HG03457 (cell line): Measurements from ENCODE around the gene WDR93.
"Not testable (repeated sequence)": the region's sequence is repeated elsewhere in the genome, so short reads cannot be mapped to it uniquely, and the experiment has no call there.

Experiments used
- ATAC-seq: cut with Tn5 transposase; IDR thresholded peaks from one replicate; pipeline ENCODE4 v1.9.1; 2021; ENCODE audit warnings: moderate number of reproducible peaks; ENCODE audit not compliant: unreplicated experiment

WDR93 gene

GRCh38 chr15:89766357-89767311, 76.0 kb downstream of the WDR93 start:
- no peak for ATAC-seq

DNA sequence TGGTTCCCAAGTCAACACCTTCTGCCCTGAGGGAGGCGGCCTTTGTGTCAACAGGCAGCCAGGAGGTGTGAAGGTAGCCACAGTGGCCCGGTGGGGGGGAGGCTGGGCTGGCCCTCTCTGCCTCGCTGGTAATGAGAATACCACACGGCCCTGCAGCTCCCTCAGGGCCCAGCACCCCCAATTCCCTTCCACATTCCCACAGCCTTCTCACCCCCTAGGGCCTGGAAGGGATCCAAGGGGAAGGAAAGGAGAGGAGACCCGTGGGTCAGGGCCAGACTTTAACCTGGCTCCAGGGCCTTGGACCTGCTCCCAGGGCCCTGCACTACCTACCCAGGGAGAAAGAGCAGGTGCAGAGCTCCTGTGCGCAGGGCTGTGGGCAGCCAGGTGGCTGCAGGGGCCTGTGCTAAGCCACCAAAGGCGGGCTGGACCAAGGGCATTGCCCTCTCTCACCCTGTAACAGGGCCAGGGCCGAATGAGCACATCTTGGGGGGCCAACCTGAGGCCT, 76.9 kb downstream of the WDR93 start:
- ATAC-seq: no peak

GRCh38 chr15:89768071-89768500, 77.5 kb downstream of the WDR93 start:
- no peak for ATAC-seq

GRCh38 chr15:89769366-89769765, 78.8 kb downstream of the WDR93 start:
- ATAC-seq: no peak

- ATAC-seq: no peak
Observed at GRCh38 chr15:89770041-89770440, 79.4 kb downstream of the WDR93 start.

GRCh38 chr15:89772932-89773583, 82.4 kb downstream of the WDR93 start:
- ATAC-seq: no peak

GRCh38 chr15:89774492-89774891, 83.9 kb downstream of the WDR93 start:
- no peak for ATAC-seq

DNA sequence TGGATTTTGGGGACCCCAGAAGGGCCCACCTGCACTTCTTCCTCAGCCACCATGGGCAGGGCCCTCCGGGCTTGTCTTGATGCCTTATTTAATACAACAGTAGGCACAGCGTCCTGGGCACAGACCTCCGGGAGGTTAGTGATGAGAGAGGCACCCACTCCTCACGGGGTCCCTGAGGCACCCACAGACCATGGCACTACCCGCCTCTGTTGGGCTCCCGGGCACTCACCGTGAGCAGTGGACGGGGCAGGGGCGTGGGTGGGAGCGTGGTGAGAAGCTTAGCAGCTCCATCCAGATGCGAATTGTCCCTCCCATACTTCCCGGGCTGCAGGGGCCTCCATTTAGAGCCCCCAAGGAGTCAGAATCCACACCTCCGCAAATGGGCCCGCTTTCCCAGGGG, 85.2 kb downstream of the WDR93 start:
- no peak for ATAC-seq

DNA sequence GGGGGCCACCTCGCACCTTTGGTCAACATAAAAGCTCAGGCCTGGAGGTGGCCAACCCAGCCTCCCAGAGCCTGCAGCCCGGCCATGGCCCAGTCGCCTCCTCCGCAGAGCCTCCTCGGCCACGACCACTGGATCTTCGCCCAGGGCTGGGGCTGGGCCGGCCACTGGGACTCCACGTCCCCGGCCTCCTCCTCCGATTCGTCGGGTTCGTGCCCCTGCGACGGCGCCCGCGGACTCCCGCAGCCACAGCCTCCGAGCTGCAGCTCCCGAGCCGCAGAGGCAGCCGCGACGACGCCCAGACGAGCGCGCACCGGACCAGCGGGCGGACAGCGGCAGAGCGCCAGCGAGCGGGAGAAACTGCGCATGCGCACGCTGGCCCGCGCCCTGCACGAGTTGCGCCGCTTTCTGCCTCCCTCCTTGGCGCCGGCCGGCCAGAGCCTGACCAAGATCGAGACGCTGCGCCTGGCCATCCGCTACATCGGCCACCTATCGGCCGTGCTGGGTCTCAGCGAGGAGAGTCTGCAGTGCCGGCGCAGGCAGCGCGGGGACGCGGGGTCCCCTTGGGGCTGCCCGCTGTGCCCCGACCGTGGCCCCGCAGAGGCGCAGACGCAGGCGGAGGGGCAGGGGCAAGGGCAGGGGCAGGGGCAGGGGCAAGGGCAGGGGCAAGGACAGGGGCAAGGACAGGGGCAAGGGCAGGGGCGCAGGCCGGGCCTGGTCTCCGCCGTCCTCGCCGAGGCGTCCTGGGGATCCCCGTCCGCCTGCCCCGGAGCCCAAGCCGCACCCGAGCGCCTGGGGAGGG, 85.9 kb downstream of the WDR93 start, which contains the start of gene MESP2:
MESP2 (plus strand) TSS at position 59 of the 799 bp plus-strand sequence; CDS start at position 85, 26 bp downstream.
- no peak for ATAC-seq

GRCh38 chr15:89777073-89777751, 86.6 kb downstream of the WDR93 start:
- no peak for ATAC-seq

GRCh38 chr15:89777782-89778380, 87.3 kb downstream of the WDR93 start:
- ATAC-seq: no peak

DNA sequence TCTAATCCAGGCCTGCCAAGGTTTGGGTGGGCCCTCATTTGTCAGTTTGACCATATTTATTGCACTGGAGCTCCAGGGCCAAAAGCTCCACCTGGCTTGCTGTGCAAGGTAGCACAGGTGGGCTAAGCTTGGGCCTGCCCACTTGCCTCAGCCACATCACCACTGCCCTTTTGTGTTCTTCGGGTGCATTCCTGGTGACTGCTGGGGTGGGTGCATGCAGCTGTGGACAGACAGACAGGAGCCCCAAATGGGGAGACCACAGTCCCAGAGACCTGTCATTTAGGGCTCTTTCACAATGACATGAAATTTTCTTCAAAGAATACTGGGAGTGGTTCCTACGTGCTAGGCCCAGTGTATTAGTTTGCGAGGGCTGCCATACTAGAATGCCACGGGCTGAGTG, 88.2 kb downstream of the WDR93 start:
- no peak for ATAC-seq

DNA sequence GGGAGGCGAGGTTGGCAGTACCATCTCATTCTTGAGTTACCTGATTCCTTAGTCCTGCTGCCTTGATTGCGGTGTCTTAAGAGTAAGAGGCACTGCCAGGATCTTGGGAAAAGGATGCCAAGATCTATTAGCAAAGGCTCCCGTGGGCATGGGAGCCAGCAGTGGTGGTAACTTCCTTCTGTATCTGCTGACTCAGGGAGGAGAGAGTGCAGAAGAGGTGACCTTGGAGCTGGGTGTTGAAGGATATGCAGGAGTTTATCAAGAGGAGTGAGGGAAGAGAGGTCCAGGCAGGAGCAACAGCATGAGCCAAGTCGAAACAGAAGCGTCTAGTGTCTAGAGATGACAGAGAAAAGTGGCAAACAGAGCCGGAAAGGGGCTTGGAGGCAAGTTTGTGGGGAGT, 90.0 kb downstream of the WDR93 start:
- ATAC-seq: no peak

- no peak for ATAC-seq
Observed at GRCh38 chr15:89781055-89781454, 90.4 kb downstream of the WDR93 start.

DNA sequence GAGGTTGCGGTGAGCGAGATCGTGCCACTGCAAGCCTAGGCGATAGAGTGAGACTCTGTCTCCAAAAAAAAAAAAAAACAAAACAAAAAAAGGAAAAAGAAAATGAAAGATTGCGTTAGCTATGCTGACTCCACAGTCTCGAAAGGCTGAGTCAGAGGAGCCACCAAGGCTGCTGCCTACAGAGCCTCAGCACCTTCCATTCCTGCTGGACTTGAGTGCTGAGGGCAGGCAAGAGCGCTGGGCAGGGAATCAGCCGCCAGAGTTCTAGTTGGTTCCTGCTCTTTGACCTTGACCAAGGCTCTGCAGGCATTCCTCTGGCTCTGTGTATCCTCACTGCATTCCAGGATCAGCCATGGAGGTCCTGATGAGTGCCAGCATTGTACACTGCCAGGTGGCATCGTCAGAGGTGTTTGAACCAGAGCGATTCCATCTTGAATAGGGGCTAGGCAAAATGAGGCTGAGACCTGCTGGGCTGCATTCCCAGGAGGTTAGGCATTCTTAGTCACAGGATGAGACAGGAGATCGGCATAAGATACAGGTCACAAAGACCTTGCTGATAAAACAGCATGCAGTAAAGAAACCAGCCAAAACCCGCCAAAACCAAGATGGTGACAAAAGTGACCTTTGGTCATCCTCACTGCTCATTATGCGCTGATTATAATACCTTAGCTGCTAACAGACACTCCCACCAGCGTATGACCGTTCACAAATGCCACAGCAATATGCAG, 91.4 kb downstream of the WDR93 start:
- no peak for ATAC-seq

DNA sequence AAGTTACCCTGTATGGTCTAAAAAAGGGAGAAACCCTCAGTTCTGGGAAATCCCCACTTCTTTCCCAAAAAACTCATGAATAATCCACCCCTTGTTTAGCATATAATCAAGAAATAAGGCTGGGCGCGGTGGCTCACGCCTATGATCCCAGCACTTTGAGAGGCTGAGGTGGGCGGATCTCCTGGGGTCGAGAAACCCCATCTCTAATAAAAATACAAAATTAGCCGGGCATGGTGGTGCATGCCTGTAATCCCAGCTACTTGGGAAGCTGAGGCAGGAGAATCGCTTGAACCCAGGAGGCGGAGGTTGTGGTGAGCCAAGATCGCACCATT, 92.0 kb downstream of the WDR93 start:
- ATAC-seq: not testable (repeated sequence)

DNA sequence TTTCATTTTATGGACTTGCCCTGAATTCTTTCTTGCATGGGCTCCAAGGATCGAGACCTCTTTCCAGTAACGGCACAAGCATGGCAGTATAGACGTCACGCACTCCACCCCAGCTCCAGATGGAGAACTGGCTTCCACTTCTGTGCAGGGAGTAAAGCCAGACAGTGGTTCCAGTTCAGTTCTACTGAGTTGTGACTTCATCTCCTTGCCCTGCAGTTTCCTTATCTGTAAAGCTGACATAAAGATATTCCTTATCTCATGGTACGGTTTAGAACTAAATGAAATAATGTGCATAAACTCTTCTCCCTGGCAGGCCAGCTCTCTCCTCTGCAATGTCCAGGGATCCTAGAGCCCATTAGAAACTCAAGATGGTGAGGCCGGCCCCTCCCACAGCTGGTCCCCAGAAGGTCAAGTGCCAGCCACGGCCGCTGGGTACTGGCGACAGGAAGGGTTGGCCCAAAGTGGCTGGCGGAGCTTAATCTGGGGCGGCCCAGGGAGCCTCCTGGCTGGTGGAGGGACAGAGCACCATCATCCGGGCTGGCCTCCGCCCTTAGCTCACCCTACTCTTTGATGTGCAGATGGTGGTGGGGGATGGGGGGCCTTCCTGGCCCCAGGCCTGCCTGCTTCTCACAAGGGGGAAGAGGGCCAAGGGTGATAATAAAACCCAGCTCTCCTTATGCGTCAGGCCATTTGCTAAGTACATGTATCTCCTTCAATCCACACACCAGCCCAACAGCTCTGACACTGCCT, 92.7 kb downstream of the WDR93 start:
- ATAC-seq: no peak

- no peak for ATAC-seq
Observed at GRCh38 chr15:89783861-89784685, 93.5 kb downstream of the WDR93 start.
